Dendritic cell treated with granulocyte-macrophage colony-stimulating factor and Interleukin-4, amounts not matched to agents 40 ng/mL and 50 ng/mL, for 4 days (primary cell): Measurements from ENCODE around the gene TM9SF1.

Experiments
- H3K27ac Mint-ChIP-seq: one replicate; pipeline ENCODE4 v1.8.0; 2022; ENCODE audit warnings: mild to moderate bottlenecking, mixed read lengths
- H3K27me3 Mint-ChIP-seq: one replicate; pipeline ENCODE4 v1.8.0; 2022; ENCODE audit warnings: mild to moderate bottlenecking, mixed read lengths
- H3K36me3 Mint-ChIP-seq: one replicate; pipeline ENCODE4 v1.8.0; 2022; ENCODE audit warnings: low read depth, mixed read lengths
- H3K4me1 Mint-ChIP-seq: one replicate; pipeline ENCODE4 v1.8.0; 2022; ENCODE audit warnings: low read depth, mixed read lengths
- H3K4me3 Mint-ChIP-seq: one replicate; pipeline ENCODE4 v1.8.0; 2022; ENCODE audit warnings: mild to moderate bottlenecking, moderate library complexity, mixed read lengths
- H3K9me3 Mint-ChIP-seq: one replicate; pipeline ENCODE4 v1.8.0; 2022; ENCODE audit warnings: mixed read lengths
- intact Hi-C: fragments of 100-400 bp; cut with micrococcal nuclease; formaldehyde crosslinking; loops from one replicate; pipeline ENCODE4 v1.15.0; 2022

The TM9SF1 gene

GRCh38 chr14:24185741-24186140 lies 9.5 kb downstream of the TM9SF1 start:
- H3K4me1 Mint-ChIP-seq = peaks cover 31% of the 10 kb centered on the region
- H3K4me3 Mint-ChIP-seq = no peak overlapping the region
- intact Hi-C loops = no loop called here
- H3K27ac Mint-ChIP-seq = no peak overlapping the region
- no peaks in the 10 kb centered on the region for H3K27me3 Mint-ChIP-seq
- no peaks in the 10 kb centered on the region for H3K9me3 Mint-ChIP-seq
- peaks cover 81% of the 10 kb centered on the region for H3K36me3 Mint-ChIP-seq

DNA sequence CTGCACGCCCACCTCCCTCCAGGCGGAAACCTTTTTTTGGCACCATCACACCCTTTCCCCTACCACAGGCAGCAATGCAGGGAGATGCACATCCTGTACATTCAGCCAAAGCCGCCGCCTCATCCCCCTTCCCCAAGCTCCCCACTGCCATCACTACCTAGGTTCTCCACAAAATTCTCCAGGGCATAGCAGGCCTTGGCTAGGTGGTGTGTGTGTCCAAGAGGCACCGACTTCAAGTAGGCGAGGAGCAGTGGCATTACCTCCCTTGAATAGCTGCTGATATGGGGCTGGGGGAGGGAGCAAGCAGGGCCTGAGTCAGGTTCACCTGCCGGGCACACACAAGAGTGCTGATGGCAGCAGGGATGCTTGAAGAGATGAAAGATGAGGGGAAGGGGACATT lies 10.2 kb downstream of the TM9SF1 start:
- Mint-ChIP-seq H3K4me1 (peaks cover 27% of the 10 kb centered on the region), H3K9me3 (no peaks in the 10 kb centered on the region), H3K27me3 (no peaks in the 10 kb centered on the region), H3K27ac (no peak overlapping the region), H3K36me3 (peaks cover 81% of the 10 kb centered on the region), H3K4me3 (no peak overlapping the region)
- intact Hi-C loops = no loop called here

GRCh38 chr14:24184104-24184970 lies 10.9 kb downstream of the TM9SF1 start:
- peaks cover 22% of the 10 kb centered on the region for H3K4me1 Mint-ChIP-seq
- H3K27ac Mint-ChIP-seq = no peak overlapping the region
- intact Hi-C loops = no loop called here
- peaks cover 84% of the 10 kb centered on the region for H3K36me3 Mint-ChIP-seq
- no peak overlapping the region for H3K4me3 Mint-ChIP-seq
- H3K9me3 Mint-ChIP-seq = no peaks in the 10 kb centered on the region
- no peaks in the 10 kb centered on the region for H3K27me3 Mint-ChIP-seq

DNA sequence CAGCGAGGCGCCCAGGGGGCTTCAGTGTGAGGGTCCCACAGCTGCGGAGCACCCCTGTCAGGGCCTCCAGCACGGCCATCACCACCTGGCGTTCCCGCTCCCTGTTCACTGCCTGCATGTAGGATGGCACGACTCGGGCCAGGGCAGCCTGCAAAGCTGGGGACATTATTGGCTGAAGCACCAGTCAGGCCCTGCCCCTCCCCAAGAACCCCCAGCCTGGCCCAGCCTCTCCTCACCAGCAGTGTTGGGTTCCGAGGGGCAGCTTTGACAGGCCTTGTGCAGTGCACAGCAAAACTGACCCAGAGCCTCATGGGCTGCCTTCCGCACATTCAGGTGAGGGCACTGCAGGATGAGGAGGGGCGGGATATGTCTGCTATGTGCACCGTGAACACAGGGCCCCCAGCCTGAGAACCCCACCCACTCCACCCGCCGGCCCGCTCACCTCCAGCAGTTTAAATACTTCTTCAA lies 12.2 kb downstream of the TM9SF1 start:
- Mint-ChIP-seq H3K4me3 (no peak overlapping the region), H3K27ac (no peak overlapping the region), H3K27me3 (no peaks in the 10 kb centered on the region), H3K9me3 (no peaks in the 10 kb centered on the region), H3K36me3 (peaks cover 92% of the 10 kb centered on the region), H3K4me1 (peaks cover 12% of the 10 kb centered on the region)
- intact Hi-C loops = no loop called here

DNA sequence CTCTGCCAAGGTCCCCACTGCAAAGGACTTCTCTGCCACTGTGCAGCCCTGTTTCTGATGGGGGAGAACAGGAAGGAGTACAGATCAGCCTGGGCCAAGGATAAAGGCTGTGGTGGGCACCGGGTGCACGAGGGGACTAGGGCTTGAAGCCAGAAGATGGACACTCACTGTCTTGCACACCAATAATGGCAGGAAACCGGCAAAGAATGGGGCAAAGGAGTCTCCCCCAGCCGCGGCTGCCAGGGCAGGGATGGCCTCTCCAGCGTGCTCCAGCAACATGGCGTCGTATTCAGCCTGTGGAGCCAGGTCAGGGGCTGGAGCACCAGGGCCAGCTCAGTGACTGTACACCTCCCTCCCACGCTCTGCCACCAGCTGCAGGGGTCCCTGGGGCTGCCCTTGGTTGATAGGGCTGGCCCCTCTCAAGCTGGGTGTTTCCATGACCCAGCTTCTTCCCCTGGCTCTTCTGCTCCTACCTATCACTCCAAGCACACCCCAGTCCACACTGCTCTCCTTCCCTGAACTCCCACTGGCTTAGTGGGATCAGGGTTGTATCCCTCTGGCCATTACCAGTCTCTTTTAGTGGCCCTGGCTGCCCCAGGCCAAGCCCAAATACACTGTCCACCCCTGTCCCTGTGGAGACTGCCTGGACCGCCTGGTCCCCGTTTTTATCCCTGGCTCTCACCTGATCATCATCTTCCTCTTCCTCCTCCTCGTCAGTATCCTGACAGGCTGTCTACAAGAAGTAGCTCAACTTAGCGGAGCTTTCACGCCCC lies 12.9 kb downstream of the TM9SF1 start:
- Mint-ChIP-seq H3K27ac (no peak overlapping the region), H3K4me3 (no peak overlapping the region), H3K36me3 (peaks cover 99% of the 10 kb centered on the region), H3K9me3 (no peaks in the 10 kb centered on the region), H3K4me1 (peaks cover 5% of the 10 kb centered on the region), H3K27me3 (no peaks in the 10 kb centered on the region)
- intact Hi-C loops = no loop called here

- H3K27ac Mint-ChIP-seq = no peak overlapping the region
- intact Hi-C loops = no loop called here
- H3K27me3 Mint-ChIP-seq = no peaks in the 10 kb centered on the region
- no peaks in the 10 kb centered on the region for H3K4me1 Mint-ChIP-seq
- H3K9me3 Mint-ChIP-seq = no peaks in the 10 kb centered on the region
- H3K4me3 Mint-ChIP-seq = no peak overlapping the region
- peaks cover 100% of the 10 kb centered on the region for H3K36me3 Mint-ChIP-seq
Measured at GRCh38 chr14:24181371-24182077, 13.7 kb downstream of the TM9SF1 start.

- peaks cover 100% of the 10 kb centered on the region for H3K36me3 Mint-ChIP-seq
- H3K27me3 Mint-ChIP-seq = no peaks in the 10 kb centered on the region
- no peak overlapping the region for H3K4me3 Mint-ChIP-seq
- no peaks in the 10 kb centered on the region for H3K4me1 Mint-ChIP-seq
- no peak overlapping the region for H3K27ac Mint-ChIP-seq
- H3K9me3 Mint-ChIP-seq = no peaks in the 10 kb centered on the region
- intact Hi-C loops = no loop called here
Measured at GRCh38 chr14:24179961-24180796, 15.1 kb downstream of the TM9SF1 start.

GRCh38 chr14:24179294-24179960 lies 15.8 kb downstream of the TM9SF1 start:
- H3K4me1 Mint-ChIP-seq = no peaks in the 10 kb centered on the region
- H3K27ac Mint-ChIP-seq = no peak overlapping the region
- no peaks in the 10 kb centered on the region for H3K27me3 Mint-ChIP-seq
- intact Hi-C loops = no loop called here
- H3K4me3 Mint-ChIP-seq = no peak overlapping the region
- peaks cover 100% of the 10 kb centered on the region for H3K36me3 Mint-ChIP-seq
- no peaks in the 10 kb centered on the region for H3K9me3 Mint-ChIP-seq

GRCh38 chr14:24178399-24179178 lies 16.7 kb downstream of the TM9SF1 start:
- Mint-ChIP-seq H3K9me3 (no peaks in the 10 kb centered on the region), H3K36me3 (peaks cover 100% of the 10 kb centered on the region), H3K4me3 (no peak overlapping the region), H3K27ac (no peak overlapping the region), H3K27me3 (no peaks in the 10 kb centered on the region), H3K4me1 (no peaks in the 10 kb centered on the region)
- intact Hi-C loops = no loop called here

DNA sequence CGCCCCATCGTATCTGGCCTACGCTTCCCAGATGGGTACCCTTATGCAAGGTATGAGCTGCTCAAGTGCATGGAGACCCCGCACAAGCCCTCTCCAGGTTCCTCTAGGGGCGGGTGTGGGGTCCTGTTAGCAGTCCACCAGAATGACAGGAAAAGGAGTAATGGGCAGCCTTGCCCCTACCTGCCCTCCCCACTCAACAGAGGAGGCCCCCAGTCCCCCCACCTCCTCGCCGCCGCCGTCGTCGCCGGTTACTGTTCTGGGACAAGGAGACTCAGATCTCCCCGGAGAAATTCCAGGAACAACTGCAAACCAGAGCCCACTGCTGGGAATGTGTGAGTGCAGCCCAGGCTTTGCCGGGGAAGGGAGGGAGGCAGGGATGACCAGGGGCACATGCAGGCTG lies 17.4 kb downstream of the TM9SF1 start:
- no peak overlapping the region for H3K27ac Mint-ChIP-seq
- no peaks in the 10 kb centered on the region for H3K27me3 Mint-ChIP-seq
- peaks cover 100% of the 10 kb centered on the region for H3K36me3 Mint-ChIP-seq
- H3K9me3 Mint-ChIP-seq = no peaks in the 10 kb centered on the region
- intact Hi-C loops = no loop called here
- H3K4me3 Mint-ChIP-seq = no peak overlapping the region
- no peaks in the 10 kb centered on the region for H3K4me1 Mint-ChIP-seq

DNA sequence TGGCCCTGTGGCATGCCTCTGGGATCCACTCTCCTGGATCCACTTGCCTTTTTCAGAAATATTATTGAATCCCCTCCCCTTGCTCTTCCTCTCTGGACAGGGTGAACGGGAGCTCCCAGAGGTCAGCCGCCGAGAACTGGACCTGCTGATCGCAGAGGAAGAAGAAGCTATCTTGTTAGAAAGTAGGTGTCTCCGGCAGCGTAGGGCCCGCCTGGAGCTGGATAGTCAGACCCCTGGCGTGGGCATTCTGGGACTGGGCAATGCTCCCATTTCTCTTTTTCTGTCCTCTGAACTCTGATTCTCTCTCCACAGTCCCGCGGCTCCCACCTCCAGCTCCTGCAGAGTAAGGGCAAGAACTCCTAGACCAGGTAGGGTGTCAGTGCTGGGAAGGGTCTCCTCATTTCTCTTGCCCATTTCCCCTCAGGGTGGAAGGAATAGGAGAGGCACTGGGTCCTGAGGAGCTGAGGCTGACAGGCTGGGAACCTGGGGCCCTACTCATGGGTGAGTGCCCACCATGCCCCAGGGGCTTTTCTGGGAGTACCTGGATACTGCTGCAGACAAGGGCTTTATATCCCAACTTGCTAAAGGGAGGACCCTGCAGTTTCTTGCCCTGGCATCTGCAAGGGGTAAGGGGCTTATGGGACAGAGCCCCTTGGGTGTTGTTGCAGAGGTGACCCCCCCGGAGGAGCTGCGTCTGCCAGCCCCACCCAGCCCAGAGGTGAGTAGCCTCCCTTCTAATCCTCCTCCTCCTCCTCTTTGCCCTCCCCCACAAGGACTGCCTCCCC lies 18.0 kb downstream of the TM9SF1 start:
- Mint-ChIP-seq H3K9me3 (no peaks in the 10 kb centered on the region), H3K36me3 (peaks cover 100% of the 10 kb centered on the region), H3K27ac (no peak overlapping the region), H3K4me3 (no peak overlapping the region), H3K4me1 (peaks cover under 1% of the 10 kb centered on the region), H3K27me3 (no peaks in the 10 kb centered on the region)
- intact Hi-C loops = no loop called here

- Mint-ChIP-seq H3K27me3 (peaks cover 3% of the 10 kb centered on the region), H3K4me1 (peaks cover 7% of the 10 kb centered on the region), H3K9me3 (no peaks in the 10 kb centered on the region), H3K36me3 (peaks cover 100% of the 10 kb centered on the region), H3K4me3 (no peak overlapping the region), H3K27ac (no peak overlapping the region)
- intact Hi-C loops = no loop called here
Measured at GRCh38 chr14:24176599-24176998, 18.6 kb downstream of the TM9SF1 start.
